ENCODE results near the gene RNF111.

Gene RNF111

DNA sequence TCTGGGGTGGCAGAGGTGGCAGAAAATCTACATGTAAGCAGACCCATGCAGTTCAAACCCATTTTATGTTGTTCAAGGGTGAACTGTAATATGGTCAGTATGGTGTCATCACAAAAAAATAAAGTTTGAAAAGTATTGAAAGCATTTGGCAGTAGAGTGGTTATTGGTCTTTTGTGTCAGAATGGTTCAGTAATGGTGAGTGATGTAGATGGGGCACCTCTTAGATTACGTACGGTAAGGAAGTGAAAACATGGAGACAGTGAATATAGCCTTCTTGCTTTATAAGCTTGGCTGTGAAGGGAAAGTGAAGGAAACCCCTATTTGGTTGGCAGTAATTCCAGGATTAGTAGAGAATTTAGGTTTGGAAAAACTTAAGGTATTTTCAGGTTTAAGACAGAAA, 100.3 kb downstream of the RNF111 start:
- no peaks in the 10 kb centered on the region for H3K27me3 ChIP-seq (ENCODE audit: control insufficient read depth, insufficient read depth, low read length)
- no peak overlapping the region for H3K9ac ChIP-seq (ENCODE audit: low read length)
- H3K9me3 ChIP-seq (ENCODE audit: control insufficient read depth, low read length) = no peaks in the 10 kb centered on the region
- H3K4me3 ChIP-seq (ENCODE audit: low read length) = no peak overlapping the region
- H3K4me1 ChIP-seq (ENCODE audit: control insufficient read depth, insufficient read depth, low read length) = no peaks in the 10 kb centered on the region
- H3K36me3 ChIP-seq (ENCODE audit: control insufficient read depth, insufficient read depth, low read length) = no peaks in the 10 kb centered on the region

GRCh38 chr15:59094077-59094476, 106.6 kb downstream of the RNF111 start:
- no peak overlapping the region for H3K9ac ChIP-seq (ENCODE audit: low read length)
- no peaks in the 10 kb centered on the region for H3K36me3 ChIP-seq (ENCODE audit: control insufficient read depth, insufficient read depth, low read length)
- H3K4me1 ChIP-seq (ENCODE audit: control insufficient read depth, insufficient read depth, low read length) = no peaks in the 10 kb centered on the region
- no peaks in the 10 kb centered on the region for H3K27me3 ChIP-seq (ENCODE audit: control insufficient read depth, insufficient read depth, low read length)
- H3K4me3 ChIP-seq (ENCODE audit: low read length) = no peak overlapping the region
- no peaks in the 10 kb centered on the region for H3K9me3 ChIP-seq (ENCODE audit: control insufficient read depth, low read length)

DNA sequence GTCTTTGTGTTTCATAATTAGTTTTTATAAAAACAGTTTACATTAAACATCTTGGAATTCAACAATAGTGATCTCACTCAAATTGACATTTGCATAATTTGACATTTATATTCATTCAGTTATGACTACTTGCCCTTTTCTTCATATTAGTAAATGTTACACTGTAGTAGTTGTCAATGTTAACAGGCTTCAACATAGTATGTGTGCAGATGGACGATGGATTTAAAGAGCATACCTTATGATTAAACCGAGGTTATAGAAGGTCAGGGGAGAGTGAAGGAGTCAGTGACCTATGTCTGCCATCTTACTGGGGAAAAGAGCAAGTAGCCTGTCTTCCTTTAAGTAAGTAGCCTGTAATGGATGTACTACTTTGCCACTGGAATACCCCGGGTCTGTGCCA, 109.0 kb downstream of the RNF111 start:
- H3K36me3 ChIP-seq (ENCODE audit: control insufficient read depth, insufficient read depth, low read length) = no peaks in the 10 kb centered on the region
- H3K27me3 ChIP-seq (ENCODE audit: control insufficient read depth, insufficient read depth, low read length) = no peaks in the 10 kb centered on the region
- no peaks in the 10 kb centered on the region for H3K9me3 ChIP-seq (ENCODE audit: control insufficient read depth, low read length)
- H3K4me1 ChIP-seq (ENCODE audit: control insufficient read depth, insufficient read depth, low read length) = no peaks in the 10 kb centered on the region
- no peak overlapping the region for H3K9ac ChIP-seq (ENCODE audit: low read length)
- no peak overlapping the region for H3K4me3 ChIP-seq (ENCODE audit: low read length)

- H3K27me3 ChIP-seq (ENCODE audit: control insufficient read depth, insufficient read depth, low read length) = no peaks in the 10 kb centered on the region
- no peaks in the 10 kb centered on the region for H3K9me3 ChIP-seq (ENCODE audit: control insufficient read depth, low read length)
- no peaks in the 10 kb centered on the region for H3K4me1 ChIP-seq (ENCODE audit: control insufficient read depth, insufficient read depth, low read length)
- no peak overlapping the region for H3K4me3 ChIP-seq (ENCODE audit: low read length)
- no peak overlapping the region for H3K9ac ChIP-seq (ENCODE audit: low read length)
- H3K36me3 ChIP-seq (ENCODE audit: control insufficient read depth, insufficient read depth, low read length) = no peaks in the 10 kb centered on the region
Observed at GRCh38 chr15:59099162-59099685, 111.8 kb downstream of the RNF111 start.

DNA sequence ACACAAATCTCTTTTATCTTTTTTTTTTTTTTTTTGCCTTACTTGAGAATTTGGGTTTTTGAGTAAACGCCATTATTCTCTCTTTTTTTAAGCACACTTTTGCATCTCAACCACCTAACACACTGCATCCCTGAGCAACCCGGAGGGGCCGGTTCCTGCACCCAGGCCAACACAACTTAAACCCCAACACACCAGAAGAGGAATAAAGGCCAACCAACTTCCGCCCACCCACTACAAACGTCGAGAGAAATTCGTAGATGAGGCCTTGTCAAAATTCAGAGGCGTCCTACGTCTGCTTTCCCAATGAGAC, 117.1 kb downstream of the RNF111 start:
- Histone ChIP-seq H3K9ac (ENCODE audit: low read length) (peak overlapping the region; percentile 86), H3K9me3 (ENCODE audit: control insufficient read depth, low read length) (no peaks in the 10 kb centered on the region), H3K36me3 (ENCODE audit: control insufficient read depth, insufficient read depth, low read length) (no peaks in the 10 kb centered on the region), H3K4me1 (ENCODE audit: control insufficient read depth, insufficient read depth, low read length) (no peaks in the 10 kb centered on the region), H3K27me3 (ENCODE audit: control insufficient read depth, insufficient read depth, low read length) (no peaks in the 10 kb centered on the region), H3K4me3 (ENCODE audit: low read length) (peak overlapping the region; percentile 82)

GRCh38 chr15:59104912-59105732, 117.7 kb downstream of the RNF111 start, which contains the start of gene CCNB2:
Gene CCNB2 (plus strand): TSS chr15:59105146. CDS start chr15:59105269, 123 bp downstream.
- Histone ChIP-seq H3K27me3 (ENCODE audit: control insufficient read depth, insufficient read depth, low read length) (no peaks in the 10 kb centered on the region), H3K9ac (ENCODE audit: low read length) (peak within 1 kb of the TSS; percentile 86), H3K4me1 (ENCODE audit: control insufficient read depth, insufficient read depth, low read length) (no peaks in the 10 kb centered on the region), H3K9me3 (ENCODE audit: control insufficient read depth, low read length) (no peaks in the 10 kb centered on the region), H3K36me3 (ENCODE audit: control insufficient read depth, insufficient read depth, low read length) (no peaks in the 10 kb centered on the region), H3K4me3 (ENCODE audit: low read length) (peak within 1 kb of the TSS; percentile 82)

GRCh38 chr15:59105854-59106253, 118.4 kb downstream of the RNF111 start:
- H3K4me1 ChIP-seq (ENCODE audit: control insufficient read depth, insufficient read depth, low read length) = no peaks in the 10 kb centered on the region
- H3K36me3 ChIP-seq (ENCODE audit: control insufficient read depth, insufficient read depth, low read length) = no peaks in the 10 kb centered on the region
- H3K27me3 ChIP-seq (ENCODE audit: control insufficient read depth, insufficient read depth, low read length) = no peaks in the 10 kb centered on the region
- no peaks in the 10 kb centered on the region for H3K9me3 ChIP-seq (ENCODE audit: control insufficient read depth, low read length)
- peak overlapping the region; percentile 82 for H3K4me3 ChIP-seq (ENCODE audit: low read length)
- peak overlapping the region; percentile 86 for H3K9ac ChIP-seq (ENCODE audit: low read length)

DNA sequence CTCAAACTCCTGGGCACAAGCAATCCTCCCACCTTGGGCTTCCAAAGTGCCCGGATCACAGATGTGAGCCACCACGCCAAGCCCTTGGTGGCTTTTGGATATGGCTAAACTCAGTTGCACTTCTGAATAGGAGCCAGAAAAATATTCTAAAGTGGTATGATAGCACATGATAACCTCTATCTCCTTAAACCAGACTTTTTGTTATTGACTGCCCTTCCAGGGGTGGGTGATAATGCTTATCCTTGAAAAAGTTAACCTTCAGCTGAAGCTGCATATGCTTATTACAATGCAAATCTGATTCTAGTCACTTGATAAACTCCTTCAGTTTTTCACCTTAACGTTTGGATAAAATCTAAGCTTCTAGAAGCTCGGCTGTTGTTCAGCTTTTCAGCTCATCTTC, 123.8 kb downstream of the RNF111 start:
- Histone ChIP-seq H3K36me3 (ENCODE audit: control insufficient read depth, insufficient read depth, low read length) (no peaks in the 10 kb centered on the region), H3K4me3 (ENCODE audit: low read length) (no peak overlapping the region), H3K27me3 (ENCODE audit: control insufficient read depth, insufficient read depth, low read length) (no peaks in the 10 kb centered on the region), H3K9me3 (ENCODE audit: control insufficient read depth, low read length) (no peaks in the 10 kb centered on the region), H3K9ac (ENCODE audit: low read length) (no peak overlapping the region), H3K4me1 (ENCODE audit: control insufficient read depth, insufficient read depth, low read length) (peaks cover 8% of the 10 kb centered on the region)

GRCh38 chr15:59115047-59115446, 127.6 kb downstream of the RNF111 start:
- Histone ChIP-seq H3K9ac (ENCODE audit: low read length) (no peak overlapping the region), H3K9me3 (ENCODE audit: control insufficient read depth, low read length) (no peaks in the 10 kb centered on the region), H3K27me3 (ENCODE audit: control insufficient read depth, insufficient read depth, low read length) (no peaks in the 10 kb centered on the region), H3K4me3 (ENCODE audit: low read length) (no peak overlapping the region), H3K36me3 (ENCODE audit: control insufficient read depth, insufficient read depth, low read length) (no peaks in the 10 kb centered on the region), H3K4me1 (ENCODE audit: control insufficient read depth, insufficient read depth, low read length) (peaks cover 8% of the 10 kb centered on the region)

DNA sequence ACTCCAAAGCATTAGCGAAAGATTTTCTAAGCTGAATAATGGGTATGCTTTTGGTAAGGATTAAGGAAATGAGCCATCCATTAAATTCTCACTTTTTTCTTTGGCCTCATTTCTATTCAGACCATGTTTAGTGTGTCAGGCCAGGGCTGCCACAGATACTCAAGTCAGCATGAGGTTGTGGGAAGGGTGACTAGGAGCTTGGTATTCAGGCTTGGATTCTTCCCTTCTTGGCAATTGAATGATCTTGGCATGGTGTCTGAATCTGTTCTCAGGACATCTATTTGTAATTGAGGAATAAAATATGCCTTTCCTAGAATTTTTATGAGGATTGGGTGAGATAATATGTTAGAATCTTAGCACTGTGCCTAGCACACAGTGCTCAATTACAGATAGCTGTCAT, 128.7 kb downstream of the RNF111 start:
- Histone ChIP-seq H3K9ac (ENCODE audit: low read length) (no peak overlapping the region), H3K27me3 (ENCODE audit: control insufficient read depth, insufficient read depth, low read length) (no peaks in the 10 kb centered on the region), H3K4me1 (ENCODE audit: control insufficient read depth, insufficient read depth, low read length) (peaks cover 8% of the 10 kb centered on the region), H3K4me3 (ENCODE audit: low read length) (no peak overlapping the region), H3K9me3 (ENCODE audit: control insufficient read depth, low read length) (no peaks in the 10 kb centered on the region), H3K36me3 (ENCODE audit: control insufficient read depth, insufficient read depth, low read length) (no peaks in the 10 kb centered on the region)

- H3K27me3 ChIP-seq (ENCODE audit: control insufficient read depth, insufficient read depth, low read length) = no peaks in the 10 kb centered on the region
- H3K4me1 ChIP-seq (ENCODE audit: control insufficient read depth, insufficient read depth, low read length) = peaks cover 8% of the 10 kb centered on the region
- no peak overlapping the region for H3K9ac ChIP-seq (ENCODE audit: low read length)
- no peak overlapping the region for H3K4me3 ChIP-seq (ENCODE audit: low read length)
- H3K9me3 ChIP-seq (ENCODE audit: control insufficient read depth, low read length) = no peaks in the 10 kb centered on the region
- H3K36me3 ChIP-seq (ENCODE audit: control insufficient read depth, insufficient read depth, low read length) = no peaks in the 10 kb centered on the region
Observed at GRCh38 chr15:59116771-59117170, 129.3 kb downstream of the RNF111 start.

GRCh38 chr15:59119625-59120024, 132.2 kb downstream of the RNF111 start:
- peaks cover 8% of the 10 kb centered on the region for H3K4me1 ChIP-seq (ENCODE audit: control insufficient read depth, insufficient read depth, low read length)
- H3K9me3 ChIP-seq (ENCODE audit: control insufficient read depth, low read length) = no peaks in the 10 kb centered on the region
- H3K27me3 ChIP-seq (ENCODE audit: control insufficient read depth, insufficient read depth, low read length) = no peaks in the 10 kb centered on the region
- no peaks in the 10 kb centered on the region for H3K36me3 ChIP-seq (ENCODE audit: control insufficient read depth, insufficient read depth, low read length)
- H3K4me3 ChIP-seq (ENCODE audit: low read length) = no peak overlapping the region
- no peak overlapping the region for H3K9ac ChIP-seq (ENCODE audit: low read length)
